CD14-positive monocyte (primary cell): ENCODE data around the gene DNAJC9. TPM values are rescaled to one million over a fixed set of nuclear protein-coding genes. Genes with fewer than 3 reads are reported as not detected.
A peak's percentile ranks its signal among the peaks of the same experiment; 100 is the strongest.

ENCODE experiments used
- DNase-seq, 3 donors: peaks; one replicate each; pipeline ENCODE4 v3.0.0-alpha.2; 2011 to 2022
- H2AFZ ChIP-seq: 2 replicates; pipeline ENCODE4 v1.6.0; 2012; ENCODE audit warnings: mild to moderate bottlenecking, low read depth, low read length, inconsistent platforms; ENCODE audit not compliant: insufficient read depth, poor library complexity, severe bottlenecking
- H3K27ac ChIP-seq, 2 donors: 1 replicate in 1 of 2; 2 replicates in 1 of 2; pipeline ENCODE4 v1.5.1; 2012 to 2013; ENCODE audit warnings: low read length in 2 of 2, control low read depth in 1 of 2, inconsistent platforms in 1 of 2, low read depth in 1 of 2, mild to moderate bottlenecking in 1 of 2
- H3K27me3 ChIP-seq, 2 donors: one replicate each; pipeline versions ENCODE4 v1.6.0 to v1.6.1; 2011 to 2013; ENCODE audit warnings: low read length in 2 of 2; ENCODE audit not compliant: control insufficient read depth in 2 of 2, insufficient read depth in 2 of 2
- H3K36me3 ChIP-seq, 2 donors: replicated peaks in 1 of 2; 1 replicate in 1 of 2; 2 replicates in 1 of 2; pipeline versions ENCODE4 v1.5.1 to v1.6.1; 2012 to 2013; ENCODE audit warnings: low read length in 2 of 2, control low read depth in 1 of 2, inconsistent platforms in 1 of 2, mild to moderate bottlenecking in 1 of 2; ENCODE audit not compliant: insufficient read depth in 2 of 2, control insufficient read depth in 1 of 2
- H3K4me1 ChIP-seq, 2 donors: 1 replicate in 1 of 2; 2 replicates in 1 of 2; pipeline versions ENCODE4 v1.5.1 to v1.6.1; 2012 to 2013; ENCODE audit warnings: low read length in 2 of 2, control low read depth in 1 of 2, inconsistent platforms in 1 of 2, mild to moderate bottlenecking in 1 of 2, moderate library complexity in 1 of 2; ENCODE audit not compliant: insufficient read depth in 2 of 2, control insufficient read depth in 1 of 2
- H3K4me2 ChIP-seq: replicated peaks from 2 replicates; pipeline ENCODE3; 2012; ENCODE audit warnings: low read length, moderate library complexity, mild to moderate bottlenecking; ENCODE audit not compliant: poor library complexity, severe bottlenecking; ENCODE audit errors: extremely low read depth
- H3K4me3 ChIP-seq, 3 experiments: fragments of 200-600 bp in 1 of 3; sonication (generic) in 1 of 3; replicated peaks in 1 of 3; 1 replicate in 2 of 3; 2 replicates in 1 of 3; pipeline ENCODE4 v1.5.1; 2011 to 2013; ENCODE audit warnings: low read length in 3 of 3, mild to moderate bottlenecking in 3 of 3, control low read depth in 2 of 3, low read depth in 2 of 3, inconsistent platforms in 1 of 3, moderate library complexity in 1 of 3
- H3K79me2 ChIP-seq: 2 replicates; pipeline ENCODE4 v1.6.0; 2012; ENCODE audit warnings: mild to moderate bottlenecking, control low read depth, inconsistent platforms, low read length, moderate library complexity; ENCODE audit not compliant: insufficient read depth
- H3K9ac ChIP-seq: 2 replicates; pipeline ENCODE4 v1.6.0; 2017; ENCODE audit warnings: low read length, mild to moderate bottlenecking; ENCODE audit not compliant: insufficient read depth, poor library complexity, severe bottlenecking
- H3K9me3 ChIP-seq, 2 donors: replicated peaks in 1 of 2; 1 replicate in 1 of 2; 2 replicates in 1 of 2; pipeline versions ENCODE4 v1.5.1 to v1.6.1; 2012 to 2013; ENCODE audit warnings: low read length in 2 of 2, control low read depth in 1 of 2; ENCODE audit not compliant: control insufficient read depth in 1 of 2, insufficient read depth in 1 of 2
- H4K20me1 ChIP-seq: 2 replicates; pipeline ENCODE4 v1.6.0; 2012; ENCODE audit warnings: mild to moderate bottlenecking, low read length, control low read depth, moderate library complexity; ENCODE audit not compliant: insufficient read depth
- H3K27ac Mint-ChIP-seq, 7 donors: one replicate each; pipeline ENCODE4 v1.8.0; 2020; ENCODE audit warnings: mild to moderate bottlenecking in 7 of 7, mixed read lengths in 7 of 7, moderate library complexity in 6 of 7, inconsistent platforms in 2 of 7
- H3K27me3 Mint-ChIP-seq, 3 donors: one replicate each; pipeline ENCODE4 v1.8.0; 2021 to 2022; ENCODE audit warnings: low read depth in 3 of 3, mild to moderate bottlenecking in 3 of 3, mixed read lengths in 3 of 3, moderate library complexity in 3 of 3, inconsistent platforms in 1 of 3
- H3K36me3 Mint-ChIP-seq, 2 donors: one replicate each; pipeline ENCODE4 v1.8.0; 2020; ENCODE audit warnings: mixed read lengths in 2 of 2, inconsistent platforms in 1 of 2, mild to moderate bottlenecking in 1 of 2
- H3K4me1 Mint-ChIP-seq: one replicate; pipeline ENCODE4 v1.8.0; 2020; ENCODE audit warnings: mild to moderate bottlenecking, mixed read lengths
- H3K4me3 Mint-ChIP-seq, 2 donors: one replicate each; pipeline ENCODE4 v1.8.0; 2020; ENCODE audit warnings: mild to moderate bottlenecking in 2 of 2, mixed read lengths in 2 of 2, moderate library complexity in 1 of 2
- H3K9me3 Mint-ChIP-seq, 7 donors: one replicate each; pipeline ENCODE4 v1.8.0; 2020 to 2022; ENCODE audit warnings: mixed read lengths in 7 of 7, mild to moderate bottlenecking in 6 of 7, moderate library complexity in 6 of 7, inconsistent platforms in 2 of 7
- WGBS: methylation state at CpG from one replicate; pipeline ENCODE4 v1.1.5; 2013; ENCODE audit warnings: missing lambda C conversion rate; ENCODE audit not compliant: insufficient coverage; 5-methylcytosine and 5-hydroxymethylcytosine counted together
- intact Hi-C, 2 donors: fragments of 100-400 bp; cut with micrococcal nuclease; formaldehyde crosslinking; loops; one replicate each; pipeline versions ENCODE4 v1.15.0 to v1.15.1; 2023
- polyA plus RNA-seq, 3 donors: library from polyadenylated mRNA; depleted of rRNA in 1 of 3; unstranded in 2 of 3; stranded (reverse) in 1 of 3; fragments of 300-500 nt in 2 of 3; fragments of >200 nt in 1 of 3; fragmentation: Illumina TruSeq in 2 of 3; gene quantifications; 1 replicate in 2 of 3; 2 replicates in 1 of 3; pipeline ENCODE4 v1.2.3, GENCODE V29; 2012 to 2021
- TF ChIP-seq, protein P1 (sequence below): fragments of 200-600 bp; IDR thresholded peaks from one replicate; pipeline ENCODE4 v1.8.0; 2022; ENCODE audit warnings: antibody characterized with exemption, mild to moderate bottlenecking

DNAJC9 gene
- polyA plus RNA-seq, 3 donors: 2.3 to 7.2 (median 2.4) TPM

DNA sequence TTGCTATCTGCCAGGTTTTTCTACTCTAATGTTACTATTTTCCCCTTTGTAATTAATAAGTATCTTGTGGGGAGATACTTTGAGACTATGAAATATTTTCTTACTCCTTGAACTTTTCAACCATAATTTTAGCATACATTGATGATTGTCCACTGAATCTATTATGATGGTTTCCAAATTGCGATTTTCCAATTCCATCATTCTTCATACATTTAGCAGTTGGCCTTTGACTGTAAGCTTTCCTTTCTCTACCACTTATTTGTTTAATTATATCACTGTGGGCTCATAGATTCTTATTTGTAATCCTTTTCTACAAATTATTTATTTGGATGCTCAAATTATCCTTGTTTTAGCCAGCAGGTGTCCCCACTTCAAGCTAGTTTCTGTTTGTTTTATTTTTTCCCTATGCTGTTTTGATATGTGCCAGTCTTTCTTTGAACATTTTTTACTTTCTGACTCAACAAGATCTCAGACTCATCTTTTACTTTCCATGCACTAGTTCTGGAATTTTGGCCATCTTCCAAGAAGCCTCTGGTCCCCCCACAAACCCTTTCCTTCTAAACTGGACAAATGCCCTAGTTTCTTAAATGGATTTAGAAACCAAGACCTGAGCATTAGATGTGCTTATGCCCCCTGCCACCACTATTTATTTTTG, 16.8 kb upstream of the DNAJC9 start:
- Histone ChIP-seq H4K20me1 (no peaks in the 10 kb centered on the region), H3K27ac (no peak overlapping the region), H2AFZ (no peak overlapping the region), H3K4me2 (no peak overlapping the region), H3K9me3 (peaks cover 12 to 13% of the 10 kb centered on the region in 2 donors), H3K79me2 (no peaks in the 10 kb centered on the region), H3K9ac (no peak overlapping the region), H3K36me3 (no peaks in the 10 kb centered on the region), H3K27me3 (no peaks in the 10 kb centered on the region), H3K4me1 (peaks cover 0 to 3% of the 10 kb centered on the region in 2 donors), H3K4me3 (no peak overlapping the region)
- Mint-ChIP-seq H3K4me1 (peaks cover 7% of the 10 kb centered on the region), H3K27me3 (peaks cover 0 to 7% (median 0%) of the 10 kb centered on the region in 3 donors), H3K9me3 (peaks cover 6 to 24% (median 18%) of the 10 kb centered on the region in 7 donors), H3K27ac (no peak overlapping the region), H3K36me3 (peaks cover 0 to 1% of the 10 kb centered on the region in 2 donors), H3K4me3 (no peak overlapping the region)
- intact Hi-C loops: no loop called here
- DNase-seq: no peak
- TF ChIP-seq, protein P1, sequence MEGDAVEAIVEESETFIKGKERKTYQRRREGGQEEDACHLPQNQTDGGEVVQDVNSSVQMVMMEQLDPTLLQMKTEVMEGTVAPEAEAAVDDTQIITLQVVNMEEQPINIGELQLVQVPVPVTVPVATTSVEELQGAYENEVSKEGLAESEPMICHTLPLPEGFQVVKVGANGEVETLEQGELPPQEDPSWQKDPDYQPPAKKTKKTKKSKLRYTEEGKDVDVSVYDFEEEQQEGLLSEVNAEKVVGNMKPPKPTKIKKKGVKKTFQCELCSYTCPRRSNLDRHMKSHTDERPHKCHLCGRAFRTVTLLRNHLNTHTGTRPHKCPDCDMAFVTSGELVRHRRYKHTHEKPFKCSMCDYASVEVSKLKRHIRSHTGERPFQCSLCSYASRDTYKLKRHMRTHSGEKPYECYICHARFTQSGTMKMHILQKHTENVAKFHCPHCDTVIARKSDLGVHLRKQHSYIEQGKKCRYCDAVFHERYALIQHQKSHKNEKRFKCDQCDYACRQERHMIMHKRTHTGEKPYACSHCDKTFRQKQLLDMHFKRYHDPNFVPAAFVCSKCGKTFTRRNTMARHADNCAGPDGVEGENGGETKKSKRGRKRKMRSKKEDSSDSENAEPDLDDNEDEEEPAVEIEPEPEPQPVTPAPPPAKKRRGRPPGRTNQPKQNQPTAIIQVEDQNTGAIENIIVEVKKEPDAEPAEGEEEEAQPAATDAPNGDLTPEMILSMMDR: peak; percentile 61
- no CpG with 5 or more reads among the region's 1 CpG for WGBS

DNA sequence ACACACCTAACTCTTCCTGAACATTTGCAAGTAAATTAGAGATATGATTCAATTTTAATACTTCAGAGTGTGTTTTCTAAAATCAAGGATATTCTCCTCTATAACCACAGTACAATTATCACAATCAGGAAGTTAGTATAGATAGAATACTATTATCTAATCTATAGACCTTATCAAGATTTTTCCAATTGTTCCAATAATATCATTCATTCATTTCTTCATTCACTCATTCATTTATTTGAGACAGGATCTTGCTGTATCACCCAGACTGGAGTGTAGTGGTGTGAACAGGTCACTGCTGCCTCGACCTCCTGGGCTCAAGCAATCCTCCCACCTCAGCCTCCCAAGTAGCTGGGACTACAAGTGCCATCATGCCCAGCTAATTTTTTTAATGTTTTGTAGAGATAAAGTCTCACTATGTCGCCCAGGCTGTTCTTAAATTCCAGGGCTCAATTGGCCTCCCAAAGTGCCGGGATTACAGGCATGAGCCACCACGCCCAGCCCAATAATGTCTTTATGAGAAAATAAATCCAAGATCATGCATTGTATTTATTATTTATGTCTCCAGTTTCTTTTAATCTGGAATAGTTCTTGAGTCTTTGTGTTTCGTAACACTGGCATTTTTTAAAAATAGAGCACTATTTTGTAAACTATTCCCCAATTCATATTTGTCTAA, 16.0 kb upstream of the DNAJC9 start:
- H3K27me3 ChIP-seq: no peaks in the 10 kb centered on the region
- H2AFZ ChIP-seq: no peak overlapping the region
- peaks cover 0 to 3% of the 10 kb centered on the region in 2 donors for H3K4me1 ChIP-seq
- H3K27ac Mint-ChIP-seq: no peak overlapping the region
- H3K4me3 Mint-ChIP-seq: no peak overlapping the region
- peaks cover 0 to 1% of the 10 kb centered on the region in 2 donors for H3K36me3 Mint-ChIP-seq
- H3K9me3 Mint-ChIP-seq: peaks cover 7 to 28% (median 25%) of the 10 kb centered on the region in 7 donors
- no peak overlapping the region for H3K9ac ChIP-seq
- no peak overlapping the region for H3K4me2 ChIP-seq
- H3K4me1 Mint-ChIP-seq: peaks cover 7% of the 10 kb centered on the region
- H3K36me3 ChIP-seq: no peaks in the 10 kb centered on the region
- H3K4me3 ChIP-seq: no peak overlapping the region
- peaks cover 16 to 20% of the 10 kb centered on the region in 2 donors for H3K9me3 ChIP-seq
- no peak overlapping the region for H3K27ac ChIP-seq
- 100% methylated on average over 1 of the region's 5 CpGs for WGBS
- intact Hi-C loops: no loop called here
- no peak for DNase-seq
- H4K20me1 ChIP-seq: no peaks in the 10 kb centered on the region
- TF ChIP-seq, protein P1: no peak
- H3K27me3 Mint-ChIP-seq: peaks cover 0 to 5% (median 0%) of the 10 kb centered on the region in 3 donors
- no peaks in the 10 kb centered on the region for H3K79me2 ChIP-seq
